OCI-LY7 (cell line): ENCODE results near the gene CGAS.

ENCODE experiments used
- CTCF ChIP-seq: fragments of 200-600 bp; sonication (generic); conservative IDR thresholded peaks from 2 replicates; pipeline ENCODE4 v1.5.1; 2014; ENCODE audit warnings: mild to moderate bottlenecking, antibody characterized with exemption, low read length, moderate library complexity, mixed read lengths
- EZH2phosphoT487 ChIP-seq: fragments of 200-600 bp; sonication (generic); IDR thresholded peaks from 2 replicates; pipeline ENCODE4 v1.6.1; 2018; ENCODE audit warnings: low read depth, borderline replicate concordance, mild to moderate bottlenecking, mixed run types, antibody characterized with exemption, low read length, moderate library complexity, mixed read lengths

DNA sequence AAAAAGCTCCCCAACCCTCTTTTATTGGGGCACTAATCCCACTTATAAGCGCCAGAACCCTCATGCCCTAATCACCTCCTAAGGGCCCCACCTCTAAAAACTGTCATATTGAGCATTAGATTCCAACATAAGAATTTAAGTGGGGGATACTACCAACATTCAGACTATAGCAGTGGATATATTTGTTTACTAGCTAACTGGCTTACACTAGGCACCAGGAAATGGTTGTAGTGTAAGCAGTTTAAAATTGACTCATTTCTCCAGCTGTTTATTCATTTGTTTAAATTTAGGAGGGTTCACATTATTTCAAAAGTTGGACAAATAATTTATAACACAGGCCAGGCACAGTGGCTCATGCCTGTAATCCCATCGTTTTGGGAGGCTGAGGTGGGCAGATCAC lies 32.3 kb upstream of the CGAS start:
- TF ChIP-seq CTCF (no peak), EZH2phosphoT487 (no peak)
